Measurements from ENCODE around the gene SLC35G3.

Gene SLC35G3

GRCh38 chr17:35163886-35164285 lies 30.3 kb downstream of the SLC35G3 start:
- DNase-seq (ENCODE audit: low read depth): no peak
- TF ChIP-seq CTCF (conservative IDR thresholded peaks at IDR 0.05; ENCODE audit: low read length): no peak
- H3K4me3 ChIP-seq (ENCODE audit: low read length): no peak overlapping the region

GRCh38 chr17:35162755-35163154 lies 31.4 kb downstream of the SLC35G3 start:
- TF ChIP-seq CTCF (conservative IDR thresholded peaks at IDR 0.05; ENCODE audit: low read length): no peak
- DNase-seq (ENCODE audit: low read depth): no peak

GRCh38 chr17:35161281-35161761 lies 32.9 kb downstream of the SLC35G3 start:
- TF ChIP-seq CTCF (conservative IDR thresholded peaks at IDR 0.05; ENCODE audit: low read length): no peak
- no peak overlapping the region for H3K4me3 ChIP-seq (ENCODE audit: low read length)
- no peak for DNase-seq (ENCODE audit: low read depth)

More at GRCh38 chr17:35162755-35163154, 31.4 kb downstream of the SLC35G3 start:
- no peak overlapping the region for H3K4me3 ChIP-seq (ENCODE audit: low read length)

- no peak for DNase-seq (ENCODE audit: low read depth)
These were observed 33.6 kb downstream of the SLC35G3 start for GRCh38 chr17:35160354-35161201.

GRCh38 chr17:35159940-35160339 lies 34.3 kb downstream of the SLC35G3 start:
- no peak for TF ChIP-seq CTCF (conservative IDR thresholded peaks at IDR 0.05; ENCODE audit: low read length)
- no peak overlapping the region for H3K4me3 ChIP-seq (ENCODE audit: low read length)
- no peak for DNase-seq (ENCODE audit: low read depth)

More at GRCh38 chr17:35160354-35161201, 33.6 kb downstream of the SLC35G3 start:
- H3K4me3 ChIP-seq (ENCODE audit: low read length): no peak overlapping the region
- TF ChIP-seq CTCF (conservative IDR thresholded peaks at IDR 0.05; ENCODE audit: low read length): no peak

GRCh38 chr17:35155246-35155645 lies 38.9 kb downstream of the SLC35G3 start:
- H3K4me3 ChIP-seq (ENCODE audit: low read length): no peak overlapping the region
- TF ChIP-seq CTCF (conservative IDR thresholded peaks at IDR 0.05; ENCODE audit: low read length): no peak

More at GRCh38 chr17:35155246-35155645, 38.9 kb downstream of the SLC35G3 start:
- DNase-seq (ENCODE audit: low read depth): no peak
